Heart left ventricle (tissue), 13 donors: Measurements from ENCODE around the gene RAD51B.

Experiments
- CTCF ChIP-seq, 12 donors: fragments of 200-600 bp; sonication (generic) in 4 of 12; IDR thresholded peaks; one replicate each; pipeline versions ENCODE4 v1.5.0 to v1.8.0; 2018 to 2022; ENCODE audit warnings: antibody characterized with exemption in 12 of 12, mild to moderate bottlenecking in 5 of 12
- POLR2A ChIP-seq, 2 donors: fragments of 450-650 bp; IDR thresholded peaks; one replicate each; pipeline ENCODE4 v1.6.1; 2017; ENCODE audit warnings: antibody characterized with exemption in 2 of 2, mild to moderate bottlenecking in 2 of 2, moderate library complexity in 2 of 2
- donor health status: ischemic (EF 13 %, LVEDD 7.1; RV severe dilation, severe dysfunction).
- donor health status: DM: no; HTN: yes; CAD: no.
- donor health status: DM: no; HTN: no; CAD: no.
- donor health status: ischemic (EF 25% LVEDD 6.9; RV normal size, moderate dysfunction).
- donor health status: ischemic (EF 25% LVEDD 5.7; RV mildly dilated, moderate dysfunction).
- donor health status: ischemic (EF 35%, LVEDD 5.7; RV mildly dilated, moderate dysfunction).
- donor health status: nonischemic (EF 11% LVEDD 7.7; RV severe dilation, severe dysfunction).
- donor health status: DM: yes; HTN: yes; CAD: no.
- donor health status: PGD.
- donor health status: ischemic (EF 29% LVEDD 5.4; RV normal size, mild dysfunction).
- donor health status: nonischemic (EF 23%, LVEDD 6.1; RV moderate dilation, normal function).

- TF ChIP-seq CTCF (IDR thresholded peaks at IDR 0.05) (no peak), POLR2A (IDR thresholded peaks at IDR 0.05) (no peak)
These were observed 461.9 kb downstream of the RAD51B start for GRCh38 chr14:68281497-68281896.
